Measurements from ENCODE around the gene FAM118A. TPM values are rescaled to one million over a fixed set of nuclear protein-coding genes. Genes with fewer than 3 reads are reported as not detected.
A peak's percentile ranks its signal among the peaks of the same experiment; 100 is the strongest.

The FAM118A gene
- total and polyA plus RNA-seq, 12 donors = 10.2 to 35.7 (median 16.3) TPM

DNA sequence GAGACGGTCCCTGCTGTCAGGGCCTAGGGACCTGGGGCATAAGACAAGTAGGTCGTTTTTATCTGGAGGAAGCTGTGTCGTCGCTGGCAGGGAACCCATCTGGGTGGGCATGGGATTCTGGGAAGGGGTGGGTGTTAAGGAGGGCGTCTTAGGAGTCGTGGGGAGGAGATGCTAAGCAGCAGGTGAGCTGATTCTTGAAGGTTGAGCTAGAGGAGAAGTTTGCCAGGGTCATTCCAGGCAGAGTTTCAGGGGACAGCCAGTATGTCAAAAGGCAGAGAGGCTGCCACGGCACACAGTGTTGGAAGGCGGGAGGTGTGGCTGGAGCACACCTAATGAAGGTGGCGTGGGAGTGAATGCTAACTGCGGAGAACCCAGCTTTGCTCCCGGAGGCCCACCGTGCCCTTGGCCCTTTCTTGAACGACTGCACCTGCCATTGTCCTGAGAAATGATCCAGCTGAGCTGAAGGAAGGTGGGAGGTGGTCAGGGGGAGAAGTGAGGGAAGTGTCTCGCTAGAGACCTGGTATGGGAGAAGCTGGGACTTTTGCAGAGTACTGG, 1.3 kb downstream of the FAM118A start:
- peaks cover 0 to 7% (median 0%) of the 10 kb centered on the region in 9 donors for H3K36me3 ChIP-seq
- H3K9me3 ChIP-seq = no peaks in the 10 kb centered on the region
- TF ChIP-seq, protein P1, sequence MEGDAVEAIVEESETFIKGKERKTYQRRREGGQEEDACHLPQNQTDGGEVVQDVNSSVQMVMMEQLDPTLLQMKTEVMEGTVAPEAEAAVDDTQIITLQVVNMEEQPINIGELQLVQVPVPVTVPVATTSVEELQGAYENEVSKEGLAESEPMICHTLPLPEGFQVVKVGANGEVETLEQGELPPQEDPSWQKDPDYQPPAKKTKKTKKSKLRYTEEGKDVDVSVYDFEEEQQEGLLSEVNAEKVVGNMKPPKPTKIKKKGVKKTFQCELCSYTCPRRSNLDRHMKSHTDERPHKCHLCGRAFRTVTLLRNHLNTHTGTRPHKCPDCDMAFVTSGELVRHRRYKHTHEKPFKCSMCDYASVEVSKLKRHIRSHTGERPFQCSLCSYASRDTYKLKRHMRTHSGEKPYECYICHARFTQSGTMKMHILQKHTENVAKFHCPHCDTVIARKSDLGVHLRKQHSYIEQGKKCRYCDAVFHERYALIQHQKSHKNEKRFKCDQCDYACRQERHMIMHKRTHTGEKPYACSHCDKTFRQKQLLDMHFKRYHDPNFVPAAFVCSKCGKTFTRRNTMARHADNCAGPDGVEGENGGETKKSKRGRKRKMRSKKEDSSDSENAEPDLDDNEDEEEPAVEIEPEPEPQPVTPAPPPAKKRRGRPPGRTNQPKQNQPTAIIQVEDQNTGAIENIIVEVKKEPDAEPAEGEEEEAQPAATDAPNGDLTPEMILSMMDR (IDR thresholded peaks at IDR 0.05) = no peak
- peak overlapping the region; percentile 63 to 99 (median 97) for H3K4me3 ChIP-seq
- DNase-seq = no peak
- intact Hi-C loops (cut with DNase I) = loop anchor here in 4 of 10 donors (2.0 to 10.0 kb wide), 3 partner anchors 39 to 124 kb away; no protein-coding TSS in a partner anchor
- no peak for ATAC-seq
- peak overlapping the region in 8 of 10 donors; percentile 74 to 94 (median 86) for H3K27ac ChIP-seq
- no peaks in the 10 kb centered on the region for H3K27me3 ChIP-seq
- WGBS, 2 donors = 48 to 56% methylated on average over 14 of the region's 14 CpGs
- peaks cover 8 to 40% (median 30%) of the 10 kb centered on the region in 9 donors for H3K4me1 ChIP-seq

DNA sequence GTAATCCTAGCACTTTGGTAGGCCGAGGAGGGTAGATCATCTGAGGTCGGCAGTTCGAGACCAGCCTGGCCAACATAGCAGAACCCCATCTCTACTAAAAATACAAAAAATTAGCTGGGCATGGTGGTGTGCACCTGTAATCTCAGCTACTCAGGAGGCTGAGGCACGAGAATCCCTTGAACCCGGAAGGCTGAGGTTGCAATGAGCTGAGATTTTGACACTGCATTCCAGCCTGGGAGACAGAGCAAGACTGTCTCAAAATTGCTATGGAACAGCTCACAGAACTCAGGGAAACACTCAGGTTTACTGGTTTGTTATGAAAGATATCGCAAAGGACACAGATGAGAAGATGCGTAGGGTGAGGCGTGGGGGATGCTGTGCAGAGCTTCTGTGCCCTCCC, 2.7 kb downstream of the FAM118A start:
- Histone ChIP-seq H3K4me1 (peaks cover 8 to 50% (median 41%) of the 10 kb centered on the region in 9 donors), H3K27ac (no peak overlapping the region)
- intact Hi-C loops (cut with DNase I) = loop anchor here in 3 of 10 donors (5.0 to 10.0 kb wide), 2 partner anchors 40 to 122 kb away; no protein-coding TSS in a partner anchor

GRCh38 chr22:45312856-45313255, 3.1 kb downstream of the FAM118A start:
- TF ChIP-seq, protein P1 (IDR thresholded peaks at IDR 0.05) = no peak
- WGBS, 2 donors = 69% methylated on average over 4 of the region's 4 CpGs
- Histone ChIP-seq H3K27me3 (no peaks in the 10 kb centered on the region), H3K4me1 (peaks cover 8 to 55% (median 45%) of the 10 kb centered on the region in 9 donors), H3K9me3 (no peaks in the 10 kb centered on the region), H3K36me3 (peaks cover 0 to 7% (median 0%) of the 10 kb centered on the region in 9 donors), H3K27ac (no peak overlapping the region), H3K4me3 (no peak overlapping the region)
- ATAC-seq (no peak), DNase-seq (no peak)
- intact Hi-C loops (cut with DNase I) = loop anchor here in 3 of 10 donors (5.0 to 10.0 kb wide), 2 partner anchors 41 to 122 kb away; no protein-coding TSS in a partner anchor

More for the DNA sequence above, 2.7 kb downstream of the FAM118A start:
- ATAC-seq = no peak
- TF ChIP-seq, protein P1 (IDR thresholded peaks at IDR 0.05) = no peak
- 89 to 90% methylated on average over 8 of the region's 8 CpGs for WGBS, 2 donors
- Histone ChIP-seq H3K27me3 (no peaks in the 10 kb centered on the region), H3K36me3 (peaks cover 0 to 7% (median 0%) of the 10 kb centered on the region in 9 donors), H3K9me3 (no peaks in the 10 kb centered on the region), H3K4me3 (no peak overlapping the region)
- no peak for DNase-seq

DNA sequence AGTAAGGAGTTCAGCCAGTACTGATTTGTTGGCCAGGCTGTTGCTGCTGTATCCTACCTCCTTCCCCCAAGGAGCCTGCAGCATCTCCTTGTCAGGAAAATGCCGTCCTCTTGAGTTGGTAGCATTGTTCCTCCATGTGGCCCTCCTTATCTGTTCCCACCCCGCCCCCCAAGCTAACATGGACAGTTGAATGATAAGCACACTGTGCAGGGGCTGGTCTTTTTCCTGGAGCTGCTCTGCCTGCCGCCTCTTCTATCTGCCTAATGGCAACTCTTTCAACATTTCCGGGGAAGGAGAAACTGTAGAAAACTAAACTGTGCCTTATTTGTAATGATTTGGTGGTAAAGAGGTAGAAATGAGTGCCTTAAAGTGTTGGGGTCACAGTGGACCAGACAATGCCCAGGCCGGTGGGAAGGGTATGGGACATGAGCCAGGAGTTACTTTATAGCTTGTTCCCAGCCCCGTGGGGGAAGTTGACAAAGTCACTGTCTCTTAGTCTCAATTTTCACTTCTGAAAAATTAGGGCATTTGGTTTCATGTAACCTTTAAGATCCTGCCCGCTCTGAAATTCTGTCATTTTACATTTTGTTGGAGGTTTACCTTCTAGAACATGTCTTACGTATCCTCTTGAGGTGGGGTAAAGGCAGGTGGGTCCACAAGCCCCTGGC, 4.5 kb downstream of the FAM118A start:
- Histone ChIP-seq H3K27ac (peak overlapping the region in 4 of 10 donors; percentile 20 to 51 (median 29)), H3K9me3 (no peaks in the 10 kb centered on the region), H3K36me3 (peaks cover 0 to 7% (median 0%) of the 10 kb centered on the region in 9 donors), H3K4me3 (no peak overlapping the region), H3K27me3 (no peaks in the 10 kb centered on the region), H3K4me1 (peaks cover 11 to 61% (median 58%) of the 10 kb centered on the region in 9 donors)
- 42 to 60% methylated on average over 8 of the region's 8 CpGs for WGBS, 2 donors
- no peak for DNase-seq
- ATAC-seq = no peak
- TF ChIP-seq, protein P1 (IDR thresholded peaks at IDR 0.05) = no peak
- intact Hi-C loops (cut with DNase I) = loop anchor here in 3 of 10 donors (5.0 to 10.0 kb wide), 2 partner anchors 42 to 121 kb away; no protein-coding TSS in a partner anchor

All from heart right ventricle (tissue), 16 donors.